HepG2 (cell line): ENCODE results near the gene UBE2U. TPM values are rescaled to one million over a fixed set of nuclear protein-coding genes. Genes with fewer than 3 reads are reported as not detected.

ENCODE experiments used
- ATAC-seq: fragments of 200-7000 bp; cut with Tn5 transposase; 3 replicates; pipeline ENCODE4 v1.9.1; 2020; ENCODE audit warnings: mild to moderate bottlenecking, moderate library complexity
- BruUV-seq: library from RNA; stranded (reverse); fragments of 400-500 nt; replicated peaks from 2 replicates; lab custom pipeline; 2021; lab: Mats Ljungman, UMichigan
- CTCF ChIA-PET: fragments of 300-600 bp; formaldehyde crosslinking; extraction: SDS; loops from one replicate; lab custom pipeline; 2021; ENCODE audit warnings: low total read pairs, inconsistent platforms, low intra/inter-chr PET ratio; lab: Yijun Ruan, JAX
- POLR2A ChIA-PET: fragments of 350-600 bp; sonication (Branson Sonifier 250); formaldehyde crosslinking; loops from one replicate; lab custom pipeline; 2020; ENCODE audit warnings: antibody characterized with exemption, inconsistent platforms; lab: Yijun Ruan, JAX
- DNase-seq: peaks from one replicate; pipeline ENCODE4 v3.0.0-alpha.2; 2015; ENCODE audit warnings: low spot score
- FAIRE-seq: peaks from 3 replicates; lab custom pipeline; 2011; peaks lifted over from hg19 to GRCh38; lab: Jason Lieb, UNC
- H2AFZ ChIP-seq: one replicate; pipeline ENCODE4 v1.6.1; 2011; ENCODE audit warnings: low read length, inconsistent platforms
- H3K27ac ChIP-seq: fragments of 300-600 bp; 3 replicates; pipeline ENCODE4 v1.8.0; 2011; ENCODE audit warnings: mixed run types, mild to moderate bottlenecking, mixed read lengths, low read length, inconsistent platforms; ENCODE audit not compliant: insufficient read depth; ENCODE audit errors: extremely low read length
- H3K27me3 ChIP-seq, 2 experiments: fragments of 200-600 bp in 1 of 2; 2 replicates in 1 of 2; 3 replicates in 1 of 2; pipeline versions ENCODE4 v1.6.0 to v1.8.0; 2011; ENCODE audit warnings: low read length in 2 of 2, mild to moderate bottlenecking in 2 of 2, moderate library complexity in 2 of 2, inconsistent platforms in 1 of 2; ENCODE audit not compliant: insufficient read depth in 2 of 2, control insufficient read depth in 1 of 2
- H3K36me3 ChIP-seq, 2 experiments: fragments of 200-600 bp in 1 of 2; replicated peaks in 1 of 2; 2 replicates in 1 of 2; 3 replicates in 1 of 2; pipeline versions ENCODE4 v1.5.1 to v1.8.0; 2011; ENCODE audit warnings: low read length in 2 of 2, inconsistent platforms in 1 of 2; ENCODE audit not compliant: insufficient read depth in 2 of 2, control insufficient read depth in 1 of 2
- H3K4me1 ChIP-seq: 2 replicates; pipeline ENCODE4 v1.5.1; 2012; ENCODE audit warnings: low read length, inconsistent platforms; ENCODE audit not compliant: insufficient read depth
- H3K4me2 ChIP-seq: 2 replicates; pipeline ENCODE4 v1.6.0; 2011; ENCODE audit warnings: low read depth, low read length, inconsistent platforms
- H3K4me3 ChIP-seq, 3 experiments: fragments of 200-600 bp in 1 of 3; sonication (generic), shearing (Covaris generic) in 1 of 3; replicated peaks in 1 of 3; 2 replicates each; pipeline ENCODE4 v1.5.1; 2011 to 2016; ENCODE audit warnings: low read length in 3 of 3, inconsistent platforms in 2 of 3, low read depth in 2 of 3, mild to moderate bottlenecking in 2 of 3, control low read depth in 1 of 3, mixed read lengths in 1 of 3; ENCODE audit not compliant: insufficient read depth in 1 of 3
- H3K79me2 ChIP-seq: one replicate; pipeline ENCODE4 v1.6.1; 2011; ENCODE audit warnings: low read length, inconsistent platforms; ENCODE audit not compliant: insufficient read depth
- H3K9ac ChIP-seq: 2 replicates; pipeline ENCODE4 v1.6.0; 2011; ENCODE audit warnings: mild to moderate bottlenecking, low read depth, low read length, inconsistent platforms; ENCODE audit not compliant: insufficient read depth
- H3K9me3 ChIP-seq: 2 replicates; pipeline ENCODE4 v1.5.1; 2012; ENCODE audit warnings: mild to moderate bottlenecking, low read length
- H4K20me1 ChIP-seq: 2 replicates; pipeline ENCODE4 v1.6.0; 2011; ENCODE audit warnings: inconsistent platforms, mild to moderate bottlenecking, low read length, moderate library complexity; ENCODE audit not compliant: insufficient read depth
- HDAC1 ChIP-seq: sonication (generic); formaldehyde crosslinking; IDR thresholded peaks from 2 replicates; pipeline ENCODE4 v1.5.1; 2020; ENCODE audit warnings: mild to moderate bottlenecking, missing genetic modification reagents
- KLF12 ChIP-seq: sonication (generic); formaldehyde crosslinking; IDR thresholded peaks from 2 replicates; pipeline ENCODE4 v1.4.0; 2020; ENCODE audit warnings: missing genetic modification reagents, borderline replicate concordance
- MTERF4 ChIP-seq: sonication (generic); formaldehyde crosslinking; IDR thresholded peaks from 2 replicates; pipeline ENCODE4 v1.8.0; 2023; ENCODE audit warnings: mild to moderate bottlenecking, missing genetic modification reagents
- RFXANK ChIP-seq: IDR thresholded peaks from 2 replicates; pipeline ENCODE4 v1.6.1; 2016
- SATB2 ChIP-seq: sonication (generic); formaldehyde crosslinking; IDR thresholded peaks from 2 replicates; pipeline ENCODE4 v1.5.0; 2020; ENCODE audit warnings: missing genetic modification reagents
- SMARCE1 ChIP-seq: fragments of 450-650 bp; IDR thresholded peaks from 2 replicates; pipeline ENCODE4 v1.6.1; 2017; ENCODE audit warnings: borderline replicate concordance
- SRSF9 ChIP-seq: fragments of 200-400 bp; formaldehyde crosslinking; IDR thresholded peaks from 2 replicates; pipeline ENCODE4 v1.6.1; 2018; ENCODE audit warnings: borderline replicate concordance, mild to moderate bottlenecking, low read depth, low read length; ENCODE audit not compliant: insufficient read depth, poor library complexity, severe bottlenecking
- TOPORS ChIP-seq: sonication (generic); formaldehyde crosslinking; IDR thresholded peaks from 2 replicates; pipeline ENCODE4 v1.8.0; 2023; ENCODE audit warnings: mild to moderate bottlenecking, missing genetic modification reagents
- YEATS4 ChIP-seq: sonication (generic); formaldehyde crosslinking; IDR thresholded peaks from 2 replicates; pipeline ENCODE4 v1.4.0; 2020; ENCODE audit warnings: missing genetic modification reagents, borderline replicate concordance
- ZNF3 ChIP-seq: IDR thresholded peaks from 2 replicates; pipeline ENCODE4 v1.7.0; 2017; ENCODE audit warnings: inconsistent platforms
- ZNF430 ChIP-seq: sonication (generic); formaldehyde crosslinking; IDR thresholded peaks from 2 replicates; pipeline ENCODE4 v1.9.0; 2021; ENCODE audit warnings: mild to moderate bottlenecking, missing genetic modification reagents
- ZNF558 ChIP-seq: sonication (generic); formaldehyde crosslinking; IDR thresholded peaks from 2 replicates; pipeline ENCODE4 v1.9.0; 2022; ENCODE audit warnings: mild to moderate bottlenecking, missing genetic modification reagents, borderline replicate concordance
- ZNF598 ChIP-seq: sonication (generic); formaldehyde crosslinking; IDR thresholded peaks from 2 replicates; pipeline ENCODE4 v1.5.1; 2020; ENCODE audit warnings: mild to moderate bottlenecking, missing genetic modification reagents, borderline replicate concordance
- WGBS: methylation state at CpG from one replicate; pipeline ENCODE4 v1.1.6; 2017; ENCODE audit warnings: low lambda C conversion rate; 5-methylcytosine and 5-hydroxymethylcytosine counted together
- in situ Hi-C: cut with HindIII; loops from 2 replicates; pipeline ENCODE4 v1.10.0; 2017; ENCODE audit warnings: low pct_unique_long_range_greater_than_20kb; ENCODE audit not compliant: extremely low pct_ligation_motif_present
- intact Hi-C: fragments of 100-400 bp; cut with micrococcal nuclease; formaldehyde crosslinking; loops from one replicate; pipeline ENCODE4 v1.10.0; 2022; ENCODE audit not compliant: unreplicated experiment
- polyA plus RNA-seq, 8 experiments: library from polyadenylated mRNA; depleted of rRNA in 3 of 8; stranded (reverse) in 7 of 8; unstranded in 1 of 8; fragments of >200 nt; fragmentation: Illumina TruSeq in 4 of 8; extraction: Trizol in 4 of 8; gene quantifications; 2 replicates each; pipeline versions ENCODE4 v1.2.1 to v1.2.3, GENCODE V29; 2011 to 2016; ENCODE audit warnings: low read depth in 4 of 8, missing spikeins in 1 of 8, mixed read lengths in 1 of 8; ENCODE audit not compliant: insufficient read depth in 1 of 8
- total RNA-seq, 5 experiments: library from RNA; depleted of rRNA; stranded (reverse); fragments of >200 nt; fragmentation: Illumina TruSeq; extraction: Trizol; gene quantifications; 2 replicates each; pipeline ENCODE4 v1.2.3, GENCODE V29; 2016; ENCODE audit warnings: low read depth in 1 of 5
- TF ChIP-seq, protein P1 (sequence below): IDR thresholded peaks from 2 replicates; pipeline ENCODE4 v1.6.1; 2018; ENCODE audit warnings: missing genetic modification reagents
- TF ChIP-seq, protein P2 (sequence below): sonication (generic); formaldehyde crosslinking; IDR thresholded peaks from 2 replicates; pipeline ENCODE4 v1.5.0; 2020; ENCODE audit warnings: missing genetic modification reagents
- TF ChIP-seq, protein P3 (sequence below): sonication (generic); formaldehyde crosslinking; IDR thresholded peaks from 2 replicates; pipeline ENCODE4 v1.8.0; 2022; ENCODE audit warnings: missing genetic modification reagents, mild to moderate bottlenecking, inconsistent platforms, borderline replicate concordance

The UBE2U gene
- total and polyA plus RNA-seq, 2 of the 13 experiments (the other 11 are each of a cell fraction or from before 2014, with no cell fraction given) = not detected

GRCh38 chr1:64280001-64280400 lies 76.6 kb downstream of the UBE2U start:
- DNase-seq (no peak), FAIRE-seq (no peak), ATAC-seq (no peak)
- Histone ChIP-seq H3K9ac (no peak overlapping the region), H3K27ac (no peak overlapping the region), H3K4me1 (no peaks in the 10 kb centered on the region), H3K4me3 (no peak overlapping the region), H3K79me2 (no peaks in the 10 kb centered on the region), H4K20me1 (no peaks in the 10 kb centered on the region), H3K4me2 (no peak overlapping the region), H3K36me3 (no peaks in the 10 kb centered on the region), H3K27me3 (no peaks in the 10 kb centered on the region), H3K9me3 (no peaks in the 10 kb centered on the region), H2AFZ (no peak overlapping the region)
- intact Hi-C loops = no loop called here
- ChIA-PET CTCF (no interaction called here), POLR2A (no interaction called here)
- no peak for TF ChIP-seq YEATS4 (CRISPR knock-in tag)
- TF ChIP-seq MTERF4 (CRISPR knock-in tag) = no peak
- 39% methylated on average over 4 of the region's 4 CpGs for WGBS
- in situ Hi-C loops = no loop called here
- no TSS peak for BruUV-seq

GRCh38 chr1:64282351-64282750 lies 78.9 kb downstream of the UBE2U start:
- ATAC-seq (no peak), FAIRE-seq (no peak), DNase-seq (no peak)
- no peak overlapping the region for H3K27ac ChIP-seq
- no peaks in the 10 kb centered on the region for H4K20me1 ChIP-seq
- 45% methylated on average over 4 of the region's 4 CpGs for WGBS
- no peak overlapping the region for H3K4me2 ChIP-seq
- no peaks in the 10 kb centered on the region for H3K9me3 ChIP-seq
- CTCF ChIA-PET = no interaction called here
- H2AFZ ChIP-seq = no peak overlapping the region
- H3K79me2 ChIP-seq = no peaks in the 10 kb centered on the region
- H3K9ac ChIP-seq = no peak overlapping the region
- no TSS peak for BruUV-seq
- no peaks in the 10 kb centered on the region for H3K36me3 ChIP-seq
- in situ Hi-C loops (no loop called here), intact Hi-C loops (no loop called here)
- H3K27me3 ChIP-seq = peaks cover 0 to 3% of the 10 kb centered on the region in 2 experiments; a peak in 1 of 5 replicates
- no peak overlapping the region for H3K4me3 ChIP-seq
- POLR2A ChIA-PET = no interaction called here
- H3K4me1 ChIP-seq = no peaks in the 10 kb centered on the region
- TF ChIP-seq ZNF3 (no peak), SRSF9 (no peak), TOPORS (no peak), SMARCE1 (no peak), SATB2 (CRISPR knock-in tag) (no peak), ZNF598 (no peak), ZNF430 (no peak), ZNF558 (CRISPR knock-in tag) (no peak), HDAC1 (CRISPR knock-in tag) (no peak), KLF12 (CRISPR knock-in tag) (no peak), RFXANK (CRISPR knock-in tag) (no peak)
- TF ChIP-seq, protein P1, sequence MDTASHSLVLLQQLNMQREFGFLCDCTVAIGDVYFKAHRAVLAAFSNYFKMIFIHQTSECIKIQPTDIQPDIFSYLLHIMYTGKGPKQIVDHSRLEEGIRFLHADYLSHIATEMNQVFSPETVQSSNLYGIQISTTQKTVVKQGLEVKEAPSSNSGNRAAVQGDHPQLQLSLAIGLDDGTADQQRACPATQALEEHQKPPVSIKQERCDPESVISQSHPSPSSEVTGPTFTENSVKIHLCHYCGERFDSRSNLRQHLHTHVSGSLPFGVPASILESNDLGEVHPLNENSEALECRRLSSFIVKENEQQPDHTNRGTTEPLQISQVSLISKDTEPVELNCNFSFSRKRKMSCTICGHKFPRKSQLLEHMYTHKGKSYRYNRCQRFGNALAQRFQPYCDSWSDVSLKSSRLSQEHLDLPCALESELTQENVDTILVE (CRISPR knock-in tag) = no peak
- TF ChIP-seq, protein P2, sequence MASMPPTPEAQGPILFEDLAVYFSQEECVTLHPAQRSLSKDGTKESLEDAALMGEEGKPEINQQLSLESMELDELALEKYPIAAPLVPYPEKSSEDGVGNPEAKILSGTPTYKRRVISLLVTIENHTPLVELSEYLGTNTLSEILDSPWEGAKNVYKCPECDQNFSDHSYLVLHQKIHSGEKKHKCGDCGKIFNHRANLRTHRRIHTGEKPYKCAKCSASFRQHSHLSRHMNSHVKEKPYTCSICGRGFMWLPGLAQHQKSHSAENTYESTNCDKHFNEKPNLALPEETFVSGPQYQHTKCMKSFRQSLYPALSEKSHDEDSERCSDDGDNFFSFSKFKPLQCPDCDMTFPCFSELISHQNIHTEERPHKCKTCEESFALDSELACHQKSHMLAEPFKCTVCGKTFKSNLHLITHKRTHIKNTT = no peak
- TF ChIP-seq, protein P3, sequence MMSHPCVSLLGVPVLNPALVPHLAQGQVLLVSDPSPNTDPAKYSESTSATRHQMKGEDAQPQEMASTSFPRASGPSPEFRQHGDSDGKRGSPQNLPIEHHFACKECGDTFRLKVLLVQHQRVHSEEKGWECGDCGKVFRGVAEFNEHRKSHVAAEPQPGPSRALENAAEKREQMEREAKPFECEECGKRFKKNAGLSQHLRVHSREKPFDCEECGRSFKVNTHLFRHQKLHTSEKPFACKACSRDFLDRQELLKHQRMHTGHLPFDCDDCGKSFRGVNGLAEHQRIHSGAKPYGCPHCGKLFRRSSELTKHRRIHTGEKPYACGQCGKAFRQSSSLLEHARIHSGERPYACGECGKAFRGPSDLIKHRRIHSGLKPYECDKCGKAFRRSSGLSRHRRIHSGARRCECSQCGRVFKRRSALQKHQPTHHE (CRISPR knock-in tag) = no peak
